ENCODE results near the gene DENND2A.
A peak's percentile ranks its signal among the peaks of the same experiment; 100 is the strongest.
"Not testable (repeated sequence)": the region's sequence is repeated elsewhere in the genome, so short reads cannot be mapped to it uniquely, and the experiment has no call there.

DENND2A gene

GRCh38 chr7:140646931-140647647 lies 6.5 kb upstream of the DENND2A start:
- DNase-seq: peak; percentile 46

GRCh38 chr7:140645166-140645900 lies 4.7 kb upstream of the DENND2A start:
- DNase-seq: no peak

GRCh38 chr7:140644761-140645160 lies 4.1 kb upstream of the DENND2A start:
- not testable (repeated sequence) for DNase-seq

GRCh38 chr7:140643416-140643815 lies 2.8 kb upstream of the DENND2A start:
- DNase-seq: no peak

GRCh38 chr7:140641524-140642195 lies 1.0 kb upstream of the DENND2A start:
- no peak for DNase-seq

- no peak for DNase-seq
Measured at GRCh38 chr7:140640060-140640637, 464 bp downstream of the DENND2A start.

GRCh38 chr7:140639366-140640053 lies 1.1 kb downstream of the DENND2A start:
- DNase-seq: no peak

GRCh38 chr7:140638173-140638791 lies 2.3 kb downstream of the DENND2A start:
- no peak for DNase-seq

- no peak for DNase-seq
Measured at GRCh38 chr7:140637400-140637799, 3.2 kb downstream of the DENND2A start.

GRCh38 chr7:140635816-140636215 lies 4.8 kb downstream of the DENND2A start:
- DNase-seq: no peak

GRCh38 chr7:140635345-140635744 lies 5.3 kb downstream of the DENND2A start:
- no peak for DNase-seq

GRCh38 chr7:140631602-140632001 lies 9.0 kb downstream of the DENND2A start:
- DNase-seq: no peak

GRCh38 chr7:140631021-140631420 lies 9.6 kb downstream of the DENND2A start:
- DNase-seq: no peak

GRCh38 chr7:140625908-140626868 lies 14.4 kb downstream of the DENND2A start:
- no peak for DNase-seq

GRCh38 chr7:140625192-140625558 lies 15.4 kb downstream of the DENND2A start:
- not testable (repeated sequence) for DNase-seq

GRCh38 chr7:140624392-140625191 lies 16.0 kb downstream of the DENND2A start:
- DNase-seq: no peak

GRCh38 chr7:140623980-140624379 lies 16.6 kb downstream of the DENND2A start:
- DNase-seq: no peak

- no peak for DNase-seq
Measured at GRCh38 chr7:140621401-140622021, 19.1 kb downstream of the DENND2A start.

- not testable (repeated sequence) for DNase-seq
Measured at GRCh38 chr7:140619915-140620510, 20.6 kb downstream of the DENND2A start.

Measured in CD4-positive, alpha-beta T cell treated with Interleukin-6 for 4 hours (primary cell).